Lower leg skin (tissue), 3 donors: ENCODE measurements around the gene SEMA3C.

Source experiments
- POLR2A ChIP-seq, 2 donors: fragments of 450-650 bp; IDR thresholded peaks; one replicate each; pipeline ENCODE4 v1.6.1; 2016 to 2017; ENCODE audit warnings: antibody characterized with exemption in 2 of 2, mild to moderate bottlenecking in 1 of 2, moderate library complexity in 1 of 2
- TF ChIP-seq, protein P1 (sequence below), 3 donors: fragments of 450-650 bp; IDR thresholded peaks; one replicate each; pipeline ENCODE4 v1.5.1; 2016; ENCODE audit warnings: antibody characterized with exemption in 3 of 3, mild to moderate bottlenecking in 3 of 3, moderate library complexity in 2 of 3

- TF ChIP-seq, protein P1, sequence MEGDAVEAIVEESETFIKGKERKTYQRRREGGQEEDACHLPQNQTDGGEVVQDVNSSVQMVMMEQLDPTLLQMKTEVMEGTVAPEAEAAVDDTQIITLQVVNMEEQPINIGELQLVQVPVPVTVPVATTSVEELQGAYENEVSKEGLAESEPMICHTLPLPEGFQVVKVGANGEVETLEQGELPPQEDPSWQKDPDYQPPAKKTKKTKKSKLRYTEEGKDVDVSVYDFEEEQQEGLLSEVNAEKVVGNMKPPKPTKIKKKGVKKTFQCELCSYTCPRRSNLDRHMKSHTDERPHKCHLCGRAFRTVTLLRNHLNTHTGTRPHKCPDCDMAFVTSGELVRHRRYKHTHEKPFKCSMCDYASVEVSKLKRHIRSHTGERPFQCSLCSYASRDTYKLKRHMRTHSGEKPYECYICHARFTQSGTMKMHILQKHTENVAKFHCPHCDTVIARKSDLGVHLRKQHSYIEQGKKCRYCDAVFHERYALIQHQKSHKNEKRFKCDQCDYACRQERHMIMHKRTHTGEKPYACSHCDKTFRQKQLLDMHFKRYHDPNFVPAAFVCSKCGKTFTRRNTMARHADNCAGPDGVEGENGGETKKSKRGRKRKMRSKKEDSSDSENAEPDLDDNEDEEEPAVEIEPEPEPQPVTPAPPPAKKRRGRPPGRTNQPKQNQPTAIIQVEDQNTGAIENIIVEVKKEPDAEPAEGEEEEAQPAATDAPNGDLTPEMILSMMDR (IDR thresholded peaks at IDR 0.05), result no peak
- TF ChIP-seq POLR2A (IDR thresholded peaks at IDR 0.05), result no peak
Observed at GRCh38 chr7:80869106-80869784, 49.6 kb downstream of the SEMA3C start.
